ENCODE results near the gene TMOD2. TPM values are rescaled to one million over a fixed set of nuclear protein-coding genes. Genes with fewer than 3 reads are reported as not detected.

TMOD2 gene
- total RNA-seq, 4 donors from 2014 or later: 1.0 to 4.8 (median 2.4) TPM

DNA sequence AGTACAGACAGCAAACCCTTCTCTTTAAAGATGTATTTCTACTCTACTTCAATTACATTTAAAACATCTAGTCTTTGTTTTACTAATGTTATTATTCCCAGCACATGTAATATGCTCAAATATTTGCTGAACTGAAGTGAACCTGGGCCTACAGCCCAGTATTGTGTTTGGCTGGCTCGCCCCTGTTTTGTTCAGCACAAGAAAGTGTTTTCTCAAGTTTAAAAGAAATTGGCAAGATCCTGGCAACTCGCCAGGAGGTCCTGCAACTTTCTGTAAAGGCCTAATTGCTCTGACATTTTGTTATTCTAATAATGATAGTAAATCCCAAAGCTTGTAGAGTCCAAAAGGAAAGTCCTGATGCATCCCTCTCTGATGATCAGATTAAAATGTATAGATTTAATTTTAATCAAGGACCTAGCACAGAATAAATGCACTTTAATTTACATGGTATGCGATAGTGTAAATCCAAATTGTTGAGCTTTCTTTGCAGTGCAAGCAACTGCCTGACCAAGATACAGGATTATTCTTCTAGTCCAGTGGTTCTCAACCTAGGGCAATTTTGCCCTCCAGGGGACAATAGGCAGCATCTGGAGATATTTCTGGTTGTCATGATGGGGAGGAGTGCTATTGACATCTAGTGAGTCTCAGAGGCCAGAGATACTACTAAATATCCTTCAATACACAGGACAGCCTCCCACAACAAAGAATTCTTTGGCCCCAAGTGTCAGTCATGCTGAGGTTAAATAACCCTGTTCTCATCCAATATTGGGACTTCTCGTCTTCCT lies 42.3 kb downstream of the TMOD2 start:
- H3K27ac ChIP-seq: peak overlapping the region in 2 of 4 donors; percentile 18 to 37
- peak in 1 of 2 donors; percentile 41 for ATAC-seq
- peak in 1 of 2 donors; percentile 12 for DNase-seq
- in situ Hi-C loops (cut with MboI; ENCODE audit: low sequenced_read_pairs in 4 of 4): no loop called here
- no peak overlapping the region for H3K4me3 ChIP-seq
- TF ChIP-seq, protein P1, sequence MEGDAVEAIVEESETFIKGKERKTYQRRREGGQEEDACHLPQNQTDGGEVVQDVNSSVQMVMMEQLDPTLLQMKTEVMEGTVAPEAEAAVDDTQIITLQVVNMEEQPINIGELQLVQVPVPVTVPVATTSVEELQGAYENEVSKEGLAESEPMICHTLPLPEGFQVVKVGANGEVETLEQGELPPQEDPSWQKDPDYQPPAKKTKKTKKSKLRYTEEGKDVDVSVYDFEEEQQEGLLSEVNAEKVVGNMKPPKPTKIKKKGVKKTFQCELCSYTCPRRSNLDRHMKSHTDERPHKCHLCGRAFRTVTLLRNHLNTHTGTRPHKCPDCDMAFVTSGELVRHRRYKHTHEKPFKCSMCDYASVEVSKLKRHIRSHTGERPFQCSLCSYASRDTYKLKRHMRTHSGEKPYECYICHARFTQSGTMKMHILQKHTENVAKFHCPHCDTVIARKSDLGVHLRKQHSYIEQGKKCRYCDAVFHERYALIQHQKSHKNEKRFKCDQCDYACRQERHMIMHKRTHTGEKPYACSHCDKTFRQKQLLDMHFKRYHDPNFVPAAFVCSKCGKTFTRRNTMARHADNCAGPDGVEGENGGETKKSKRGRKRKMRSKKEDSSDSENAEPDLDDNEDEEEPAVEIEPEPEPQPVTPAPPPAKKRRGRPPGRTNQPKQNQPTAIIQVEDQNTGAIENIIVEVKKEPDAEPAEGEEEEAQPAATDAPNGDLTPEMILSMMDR (IDR thresholded peaks at IDR 0.05 in 4 of 5, conservative IDR thresholded peaks at IDR 0.05 in 1 of 5): no peak
- intact Hi-C loops (cut with DNase I; ENCODE audit: low total_unique reads): no loop called here
- peaks cover 0 to 4% of the 10 kb centered on the region in 2 donors for H3K4me1 ChIP-seq
- H3K27me3 ChIP-seq: no peaks in the 10 kb centered on the region
- no peaks in the 10 kb centered on the region for H3K36me3 ChIP-seq
- no peaks in the 10 kb centered on the region for H3K9me3 ChIP-seq

- in situ Hi-C loops (cut with MboI; ENCODE audit: low sequenced_read_pairs in 4 of 4): no loop called here
- intact Hi-C loops (cut with DNase I; ENCODE audit: low total_unique reads): no loop called here
- no peak for ATAC-seq
- no peak for TF ChIP-seq POLR2A (IDR thresholded peaks at IDR 0.05)
- TF ChIP-seq, protein P1 (IDR thresholded peaks at IDR 0.05 in 4 of 5, conservative IDR thresholded peaks at IDR 0.05 in 1 of 5): no peak
- H3K27ac ChIP-seq: no peak overlapping the region
- H3K27me3 ChIP-seq: no peaks in the 10 kb centered on the region
- DNase-seq: no peak
- H3K36me3 ChIP-seq: no peaks in the 10 kb centered on the region
- H3K4me3 ChIP-seq: no peak overlapping the region
- peaks cover 0 to 4% of the 10 kb centered on the region in 2 donors for H3K4me1 ChIP-seq
- no peaks in the 10 kb centered on the region for H3K9me3 ChIP-seq
Observed at GRCh38 chr15:51796847-51797401, 45.5 kb downstream of the TMOD2 start.

- TF ChIP-seq, protein P1 (IDR thresholded peaks at IDR 0.05 in 4 of 5, conservative IDR thresholded peaks at IDR 0.05 in 1 of 5): no peak
- TF ChIP-seq POLR2A (IDR thresholded peaks at IDR 0.05): no peak
- ATAC-seq (no peak), DNase-seq (no peak)
- H3K4me3 ChIP-seq: no peak overlapping the region
- in situ Hi-C loops (cut with MboI; ENCODE audit: low sequenced_read_pairs in 4 of 4) (no loop called here), intact Hi-C loops (cut with DNase I; ENCODE audit: low total_unique reads) (no loop called here)
- H3K4me1 ChIP-seq: peaks cover 0 to 4% of the 10 kb centered on the region in 2 donors
- H3K27ac ChIP-seq: no peak overlapping the region
- no peaks in the 10 kb centered on the region for H3K9me3 ChIP-seq
- H3K36me3 ChIP-seq: no peaks in the 10 kb centered on the region
- H3K27me3 ChIP-seq: no peaks in the 10 kb centered on the region
Observed at GRCh38 chr15:51798281-51798680, 46.9 kb downstream of the TMOD2 start.

DNA sequence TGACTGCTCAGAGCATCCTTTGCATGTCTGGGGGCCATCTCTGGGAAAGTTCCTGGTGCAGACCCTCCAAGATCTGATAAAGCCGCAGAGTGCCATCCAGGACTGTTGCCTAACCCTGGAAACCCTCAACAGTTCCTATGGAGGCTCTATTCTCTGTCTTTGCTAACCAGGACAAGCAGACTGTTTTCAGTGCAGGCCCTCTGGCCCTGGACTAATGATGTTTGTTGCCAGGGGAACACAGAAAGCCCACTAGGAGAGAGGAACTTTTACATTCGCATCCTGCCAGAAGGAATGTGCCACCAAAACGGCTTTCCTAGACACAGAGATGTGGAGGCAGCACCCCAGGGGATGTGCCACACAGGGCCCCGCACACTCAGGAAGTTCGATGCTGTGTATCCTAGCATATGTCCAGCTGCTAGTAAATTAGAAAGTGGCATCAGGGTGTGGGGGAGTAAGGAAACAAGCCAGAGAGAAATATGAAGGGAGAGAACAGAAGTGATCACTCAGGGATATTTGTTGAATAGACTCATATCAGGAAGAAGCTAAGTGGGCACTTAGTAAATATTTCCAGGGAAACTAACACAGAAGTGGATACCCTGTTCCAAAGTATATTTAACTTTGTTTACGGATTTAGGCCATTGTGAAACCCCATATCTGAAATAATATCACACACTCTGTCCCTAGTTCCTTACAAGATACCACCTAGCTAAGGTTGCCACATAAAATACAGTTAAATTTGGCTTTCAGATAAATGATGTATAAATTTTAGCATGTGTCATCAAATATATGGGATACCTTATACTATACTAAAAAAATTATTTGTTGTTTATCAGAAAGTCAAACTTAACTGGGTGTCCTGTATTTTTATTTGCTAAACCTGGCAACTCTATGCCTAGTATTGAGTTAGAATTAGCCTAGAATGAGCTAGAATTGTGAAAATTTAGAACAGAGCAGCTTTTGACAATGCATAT lies 48.2 kb downstream of the TMOD2 start:
- no peak for DNase-seq
- intact Hi-C loops (cut with DNase I; ENCODE audit: low total_unique reads) (no loop called here), in situ Hi-C loops (cut with MboI; ENCODE audit: low sequenced_read_pairs in 4 of 4) (no loop called here)
- TF ChIP-seq POLR2A (IDR thresholded peaks at IDR 0.05): no peak
- TF ChIP-seq, protein P1 (IDR thresholded peaks at IDR 0.05 in 4 of 5, conservative IDR thresholded peaks at IDR 0.05 in 1 of 5): no peak
- H3K27me3 ChIP-seq: no peaks in the 10 kb centered on the region
- no peak for ATAC-seq
- no peaks in the 10 kb centered on the region for H3K36me3 ChIP-seq
- no peak overlapping the region for H3K27ac ChIP-seq
- no peak overlapping the region for H3K4me3 ChIP-seq
- no peaks in the 10 kb centered on the region for H3K4me1 ChIP-seq
- H3K9me3 ChIP-seq: no peaks in the 10 kb centered on the region
